Left colon (tissue), 2 donors: ENCODE data around the gene GKN1. TPM values are rescaled to one million over a fixed set of nuclear protein-coding genes. Genes with fewer than 3 reads are reported as not detected.

ENCODE experiments used
- ATAC-seq: fragments of 200-7000 bp; cut with Tn5 transposase; one replicate; pipeline ENCODE4 v1.9.1; 2020; ENCODE audit warnings: mild to moderate bottlenecking, moderate library complexity
- DNase-seq, 2 donors: peaks; one replicate each; pipeline ENCODE4 v3.0.0-alpha.2; 2020
- intact Hi-C, 2 donors: fragments of 100-400 bp; cut with DNase I in 1 of 2; cut with micrococcal nuclease in 1 of 2; formaldehyde crosslinking; loops; one replicate each; pipeline versions ENCODE4 v1.11.2 to v1.14.0; 2022; cut with DNase I, micrococcal nuclease
- long read RNA-seq: library from polyadenylated mRNA; unstranded; transcript quantifications from one replicate; pipeline ENCODE4 v2.0.0, GENCODE V29; 2021
- total RNA-seq, 2 donors: library from RNA; stranded (reverse); fragmentation: NEBNext Ultra II Directional; extraction: Animal tissue kit (Norgen Biotek cat#: 25700); gene quantifications; one replicate each; pipeline ENCODE4 v1.2.1, GENCODE V29; 2021
- donor health status: DM: no; HTN: no; CAD: no.
- donor health status: DM: yes; HTN: yes; CAD: no.

The GKN1 gene, protein sequence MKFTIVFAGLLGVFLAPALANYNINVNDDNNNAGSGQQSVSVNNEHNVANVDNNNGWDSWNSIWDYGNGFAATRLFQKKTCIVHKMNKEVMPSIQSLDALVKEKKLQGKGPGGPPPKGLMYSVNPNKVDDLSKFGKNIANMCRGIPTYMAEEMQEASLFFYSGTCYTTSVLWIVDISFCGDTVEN
- not detected for total RNA-seq
- long read RNA-seq, result 0 reads

DNA sequence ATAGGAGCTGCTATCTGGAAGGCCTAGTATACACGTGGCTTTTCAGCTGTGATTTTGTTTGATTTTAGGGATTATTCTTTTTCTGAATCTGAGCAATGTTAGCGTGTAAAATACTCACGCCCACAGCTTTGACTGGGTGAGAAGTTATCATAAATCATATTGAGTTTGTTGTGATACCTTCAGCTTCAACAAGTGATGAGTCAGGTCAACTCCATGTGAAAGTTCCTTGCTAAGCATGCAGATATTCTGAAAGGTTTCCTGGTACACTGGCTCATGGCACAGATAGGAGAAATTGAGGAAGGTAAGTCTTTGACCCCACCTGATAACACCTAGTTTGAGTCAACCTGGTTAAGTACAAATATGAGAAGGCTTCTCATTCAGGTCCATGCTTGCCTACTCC, at the start of gene GKN1:
Gene GKN1 (plus strand): TSS at position 386 of the 400 bp plus-strand sequence. CDS start 42 bp downstream, outside the sequence.
- no peak for ATAC-seq
- intact Hi-C loops, result no loop called here
- no peak for DNase-seq

DNA sequence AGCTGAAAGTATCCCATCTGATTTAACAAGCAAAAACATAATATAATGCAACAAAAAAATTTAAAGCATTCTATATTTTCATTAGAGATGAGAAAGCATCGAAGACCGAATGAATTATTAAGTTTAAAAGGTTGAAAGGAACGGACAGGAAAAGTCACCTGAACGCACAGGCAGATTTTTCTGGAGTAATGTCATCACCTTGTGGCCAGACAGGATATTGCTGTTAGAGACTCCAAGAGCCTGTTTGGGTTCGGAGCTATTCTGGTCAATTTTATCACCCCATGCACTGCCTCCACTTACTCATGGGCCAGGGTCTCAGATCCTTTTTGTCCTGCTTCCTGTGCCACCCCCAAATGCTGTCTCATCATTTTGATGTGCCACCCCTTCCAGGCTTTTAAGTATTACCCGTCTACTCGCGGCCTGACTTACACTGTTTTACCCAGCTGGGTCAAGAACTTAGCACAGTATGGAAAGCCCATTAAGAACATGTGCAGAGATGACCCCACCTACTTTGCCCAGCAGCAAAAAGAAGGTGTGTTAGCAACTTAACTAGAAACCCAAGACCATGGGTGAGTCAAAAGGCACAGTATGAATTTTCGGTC, 49.0 kb upstream of the GKN1 start:
- intact Hi-C loops, result loop anchor here in 1 of 2 donors (10.0 kb wide), 2 partner anchors 221 to 441 kb away; no protein-coding TSS in a partner anchor
- DNase-seq (no peak), ATAC-seq (peak; percentile 71)

DNA sequence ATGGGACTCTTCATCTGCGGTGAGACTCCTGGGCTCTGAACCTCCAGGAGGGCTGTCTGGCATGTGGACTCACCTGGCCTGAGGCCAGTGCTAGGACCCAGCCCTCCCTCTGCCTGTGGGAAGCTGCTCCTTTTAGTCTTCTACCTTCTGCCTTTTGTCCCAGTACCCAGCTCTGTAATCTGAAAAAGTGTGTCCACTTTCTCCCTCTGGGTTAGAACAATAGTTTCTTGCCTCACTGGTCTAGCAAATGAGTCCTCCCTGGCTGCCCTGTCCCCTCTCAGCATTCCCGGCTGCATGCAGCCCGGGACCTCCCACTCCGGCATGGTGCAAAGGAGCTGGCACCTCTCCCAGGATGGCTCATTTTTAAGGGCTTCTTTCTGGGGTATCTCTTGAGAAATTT, 47.6 kb upstream of the GKN1 start:
- intact Hi-C loops, result loop anchor here in 1 of 2 donors (10.0 kb wide), 2 partner anchors 222 to 442 kb away; no protein-coding TSS in a partner anchor
- ATAC-seq (no peak), DNase-seq (no peak)

DNA sequence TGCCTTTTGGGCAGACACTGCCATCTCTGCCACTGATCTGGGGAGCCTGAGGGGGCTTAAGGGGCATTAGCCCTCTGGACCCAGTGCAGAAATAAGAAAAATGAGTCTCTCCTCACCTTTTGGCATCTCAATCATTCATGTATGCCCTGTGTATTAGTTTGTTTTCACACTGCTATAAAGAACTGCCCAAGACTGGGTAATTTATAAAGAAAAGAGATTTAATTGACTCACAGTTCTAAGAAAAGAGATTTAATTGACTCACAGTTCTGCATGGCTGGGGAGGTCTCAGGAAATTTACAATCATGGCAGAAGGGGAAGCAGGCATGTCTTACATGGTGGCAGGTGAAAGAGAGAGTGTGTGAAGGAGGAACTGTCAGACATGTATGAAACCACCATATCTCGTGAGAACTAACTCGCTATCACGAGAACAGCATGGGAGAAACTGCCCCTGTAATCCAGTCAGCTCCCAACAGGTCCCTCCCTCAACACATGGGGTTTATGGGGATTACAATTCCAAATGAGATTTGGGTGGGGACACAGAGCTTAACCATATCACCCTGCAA, 43.2 kb upstream of the GKN1 start:
- no peak for ATAC-seq
- intact Hi-C loops, result no loop called here
- no peak for DNase-seq

DNA sequence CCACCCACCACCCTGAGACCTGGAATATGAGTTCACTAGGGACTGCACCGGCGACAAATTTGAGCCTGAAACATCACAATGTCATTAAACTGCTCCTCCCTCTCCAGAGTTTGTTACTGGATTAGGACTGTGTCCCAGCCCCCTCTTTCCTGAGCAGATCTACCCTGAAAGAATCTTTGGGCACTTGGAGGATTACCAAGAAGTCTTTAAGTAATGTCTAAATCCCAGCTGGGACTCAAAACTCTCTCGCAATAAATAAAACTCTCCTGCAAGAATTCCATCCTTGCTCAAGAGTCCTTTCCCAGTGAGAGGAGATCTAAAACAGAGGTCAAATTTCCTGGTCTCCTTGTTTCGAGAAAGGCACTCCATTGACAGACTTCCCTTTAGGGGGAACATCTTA, 42.6 kb upstream of the GKN1 start:
- intact Hi-C loops, result no loop called here
- DNase-seq (no peak), ATAC-seq (no peak)

DNA sequence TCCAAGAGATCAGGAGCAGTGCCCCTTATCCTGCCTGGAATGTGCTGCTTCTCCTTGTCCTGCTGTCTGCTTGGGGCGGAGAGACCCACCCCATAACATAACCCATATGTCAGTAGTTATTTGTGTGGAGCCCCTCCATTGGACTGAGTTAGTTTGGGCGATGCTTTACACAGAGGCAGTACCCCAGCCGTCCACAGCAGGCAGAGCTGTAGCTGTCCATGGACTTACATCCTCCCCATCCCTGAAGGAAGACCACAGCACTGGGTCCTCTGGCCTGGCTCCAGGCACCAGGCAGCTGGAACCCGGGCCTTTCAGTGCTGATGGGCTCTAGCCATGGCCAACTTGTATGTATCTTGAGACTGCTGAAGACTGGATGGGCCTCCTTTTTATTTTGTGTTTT, 42.0 kb upstream of the GKN1 start:
- ATAC-seq (no peak), DNase-seq (no peak)
- intact Hi-C loops, result no loop called here

DNA sequence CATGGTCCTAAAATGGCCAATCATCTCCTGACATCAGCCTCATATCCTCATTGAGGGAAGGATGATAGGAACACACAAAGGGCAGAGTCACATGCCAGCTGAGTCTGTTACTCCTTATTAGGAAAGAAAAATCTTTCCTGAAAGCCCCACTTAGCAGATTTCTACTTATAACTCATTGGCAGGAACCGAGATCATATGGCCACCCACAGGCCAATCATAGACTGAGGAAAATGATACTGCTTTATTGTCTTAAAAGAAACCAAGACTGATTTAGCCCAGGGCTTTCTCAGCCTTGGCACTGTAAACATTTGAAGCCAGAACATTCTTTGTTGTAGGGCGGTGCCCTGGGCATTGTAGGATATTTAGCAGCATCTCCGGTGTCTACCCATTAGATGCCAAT, 40.4 kb upstream of the GKN1 start:
- intact Hi-C loops, result no loop called here
- ATAC-seq, result no peak

DNA sequence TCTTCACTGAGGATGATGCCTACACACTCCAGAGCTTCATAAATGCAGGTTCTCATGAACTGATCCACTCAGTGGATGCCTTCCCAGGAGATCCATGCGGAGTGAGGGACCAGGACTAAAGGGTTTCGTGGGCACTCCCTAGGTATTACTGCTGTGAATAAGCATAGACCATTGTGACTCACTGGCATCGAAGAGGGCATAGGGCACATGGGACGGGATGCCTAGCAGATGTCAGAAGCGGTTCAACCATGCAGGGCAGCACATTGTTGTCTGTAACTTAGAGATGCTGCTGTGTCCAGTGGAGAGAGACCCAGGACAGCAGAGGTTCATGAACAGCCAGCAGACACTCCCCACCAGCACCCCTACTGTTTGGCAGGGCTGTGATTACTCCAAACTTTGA, 39.0 kb upstream of the GKN1 start:
- DNase-seq (no peak), ATAC-seq (no peak)
- intact Hi-C loops, result no loop called here

More for the DNA sequence above, 40.4 kb upstream of the GKN1 start:
- no peak for DNase-seq

DNA sequence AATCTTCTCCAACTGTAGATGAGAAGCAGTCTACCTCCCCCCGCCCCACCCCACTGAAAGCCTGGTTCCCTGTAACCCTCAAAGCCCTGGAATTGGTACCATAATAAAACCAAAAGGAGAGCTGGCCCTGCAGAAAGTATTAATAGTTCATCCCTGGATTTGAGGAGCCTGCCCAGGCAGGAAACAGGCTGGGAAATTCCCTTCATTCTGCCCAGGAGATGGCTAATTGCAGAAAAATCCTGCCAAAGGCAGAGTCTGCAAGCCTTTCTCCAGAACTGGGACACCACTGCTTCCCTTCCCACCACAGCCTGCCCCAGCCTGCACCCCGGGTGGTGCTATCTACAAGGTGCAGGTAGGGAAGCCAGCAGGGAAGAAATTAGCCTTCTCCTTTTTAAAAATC, 38.0 kb upstream of the GKN1 start:
- DNase-seq (no peak), ATAC-seq (no peak)
- intact Hi-C loops, result no loop called here

DNA sequence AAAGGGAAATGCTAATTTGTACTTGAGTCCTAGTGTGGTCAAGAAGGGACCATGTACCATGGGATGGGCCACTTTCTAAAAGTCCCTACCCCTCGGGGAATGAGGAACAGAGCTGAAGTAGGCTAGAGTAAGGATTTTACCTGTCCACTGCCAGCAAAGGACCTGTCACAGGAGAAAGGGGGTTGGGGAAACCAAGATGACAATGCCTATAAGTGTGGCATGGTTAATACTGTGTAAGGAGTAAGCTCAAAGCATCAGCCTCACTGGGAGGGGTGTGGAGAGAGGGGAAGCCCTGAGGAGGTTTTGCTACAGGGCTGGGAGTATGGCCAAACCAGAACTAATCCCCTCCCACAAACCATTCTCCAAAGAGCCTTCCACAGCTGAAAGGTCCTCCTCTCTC, 37.5 kb upstream of the GKN1 start:
- no peak for DNase-seq
- no peak for ATAC-seq
- intact Hi-C loops, result no loop called here

DNA sequence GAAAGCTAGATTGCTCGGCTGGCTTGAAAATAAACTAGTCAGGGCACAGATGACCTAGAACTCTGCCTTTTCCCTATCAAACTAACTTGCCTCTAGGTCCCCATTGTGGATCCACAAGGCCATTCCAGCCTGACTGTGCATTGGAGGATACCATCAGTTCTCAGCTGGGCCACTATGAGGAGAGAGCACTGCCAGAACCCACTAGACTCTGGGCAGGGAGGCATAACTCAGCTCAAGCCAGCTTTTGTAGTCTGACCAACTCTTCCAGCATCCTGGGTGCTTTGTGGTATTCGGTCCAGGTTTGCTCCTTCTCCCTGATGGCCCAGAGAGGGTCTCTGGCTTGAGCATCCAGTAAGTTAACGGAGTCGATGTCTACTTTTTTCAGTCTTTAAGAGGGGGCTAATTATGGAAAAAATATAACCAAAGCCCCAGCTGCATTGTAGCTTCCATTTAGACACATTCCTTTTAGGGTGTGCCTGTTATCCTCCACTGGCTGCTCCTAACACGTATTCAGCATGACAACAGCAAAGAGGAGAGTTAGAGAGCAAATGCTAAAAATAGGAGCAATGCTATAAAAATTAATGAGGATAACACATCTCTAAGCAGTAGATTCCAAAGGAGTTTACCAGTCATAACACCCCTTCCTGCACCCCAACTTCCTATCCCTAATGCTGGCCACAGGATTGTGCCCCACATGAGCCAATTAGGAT, 36.9 kb upstream of the GKN1 start:
- ATAC-seq (no peak), DNase-seq (no peak)
- intact Hi-C loops, result no loop called here

DNA sequence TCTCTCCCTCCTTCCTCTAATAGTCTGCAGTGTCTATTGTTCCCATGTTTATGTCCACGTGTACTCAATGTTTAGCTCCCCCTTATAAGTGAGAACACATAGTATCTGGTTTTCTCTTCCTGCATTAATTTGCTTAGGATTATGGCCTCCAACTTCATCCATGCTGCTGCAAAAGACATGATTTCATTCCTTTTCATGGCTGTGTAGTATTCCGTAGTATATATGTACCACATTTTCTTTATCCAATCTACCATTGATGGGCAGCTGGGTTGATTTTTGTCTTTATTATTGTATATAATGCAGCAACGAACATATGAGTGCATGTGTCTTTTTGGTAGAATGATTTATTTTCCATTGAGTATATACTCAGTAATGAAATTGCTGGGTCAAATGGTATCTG, 35.5 kb upstream of the GKN1 start:
- DNase-seq, result no peak
- ATAC-seq, result no peak
- intact Hi-C loops, result no loop called here

DNA sequence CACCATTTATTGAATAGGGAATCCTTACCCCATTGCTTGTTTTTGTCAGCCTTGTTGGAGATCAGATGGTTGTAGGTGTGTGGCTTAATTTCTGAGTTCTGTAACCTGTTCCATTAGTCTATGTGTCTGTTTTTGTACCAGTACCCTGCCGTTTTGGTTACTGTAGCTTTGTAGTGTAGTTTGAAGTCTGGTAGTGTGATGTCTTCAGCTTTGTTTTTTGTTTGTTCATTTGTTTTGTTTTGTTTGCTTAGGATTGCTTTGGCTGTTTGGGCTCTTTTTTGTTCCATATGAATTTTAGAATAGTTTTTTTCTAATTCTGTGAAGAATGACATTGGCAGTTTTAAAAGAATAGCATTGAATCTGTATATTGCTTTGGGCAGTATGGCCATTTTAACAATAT, 34.5 kb upstream of the GKN1 start:
- intact Hi-C loops, result no loop called here
- ATAC-seq (no peak), DNase-seq (no peak)

DNA sequence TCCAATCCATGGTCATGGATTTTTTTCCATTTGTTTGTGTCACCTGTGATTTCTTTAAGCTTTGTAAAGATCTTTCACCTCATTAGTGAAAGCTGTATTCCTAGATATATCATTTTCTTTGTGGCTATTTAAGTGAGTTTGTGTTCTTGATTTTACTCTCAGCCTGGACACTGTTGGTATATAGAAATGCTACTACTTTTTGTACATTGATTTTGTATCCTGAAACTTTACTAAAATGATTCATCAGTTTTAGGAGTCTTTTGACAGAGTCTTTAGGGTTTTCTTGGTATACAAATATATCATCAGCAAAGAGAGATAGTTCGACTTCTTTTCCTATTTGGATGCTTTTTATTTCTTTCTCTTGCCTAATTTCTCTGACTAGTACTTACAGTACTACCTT, 34.1 kb upstream of the GKN1 start:
- no peak for DNase-seq
- intact Hi-C loops, result no loop called here
- no peak for ATAC-seq

DNA sequence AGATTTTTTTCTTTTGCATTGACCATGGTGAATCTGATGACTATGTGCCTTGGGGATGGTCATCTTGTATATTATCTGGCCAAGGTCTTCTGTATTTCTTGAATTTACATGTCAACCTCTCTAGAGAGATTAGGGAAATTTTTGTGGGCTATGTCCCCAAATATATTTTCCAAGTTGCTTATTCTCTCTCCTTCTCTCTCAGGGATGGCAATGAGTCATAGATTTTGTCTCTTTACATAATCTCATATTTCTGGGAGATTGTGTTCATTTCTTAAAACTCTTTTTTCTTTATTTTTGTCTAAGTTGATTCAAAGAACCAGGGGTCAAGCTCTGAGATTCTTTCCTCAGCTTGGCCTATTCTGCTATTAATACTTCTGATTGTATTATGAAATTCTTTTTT, 31.6 kb upstream of the GKN1 start:
- DNase-seq, result no peak
- ATAC-seq, result no peak
- intact Hi-C loops, result no loop called here

DNA sequence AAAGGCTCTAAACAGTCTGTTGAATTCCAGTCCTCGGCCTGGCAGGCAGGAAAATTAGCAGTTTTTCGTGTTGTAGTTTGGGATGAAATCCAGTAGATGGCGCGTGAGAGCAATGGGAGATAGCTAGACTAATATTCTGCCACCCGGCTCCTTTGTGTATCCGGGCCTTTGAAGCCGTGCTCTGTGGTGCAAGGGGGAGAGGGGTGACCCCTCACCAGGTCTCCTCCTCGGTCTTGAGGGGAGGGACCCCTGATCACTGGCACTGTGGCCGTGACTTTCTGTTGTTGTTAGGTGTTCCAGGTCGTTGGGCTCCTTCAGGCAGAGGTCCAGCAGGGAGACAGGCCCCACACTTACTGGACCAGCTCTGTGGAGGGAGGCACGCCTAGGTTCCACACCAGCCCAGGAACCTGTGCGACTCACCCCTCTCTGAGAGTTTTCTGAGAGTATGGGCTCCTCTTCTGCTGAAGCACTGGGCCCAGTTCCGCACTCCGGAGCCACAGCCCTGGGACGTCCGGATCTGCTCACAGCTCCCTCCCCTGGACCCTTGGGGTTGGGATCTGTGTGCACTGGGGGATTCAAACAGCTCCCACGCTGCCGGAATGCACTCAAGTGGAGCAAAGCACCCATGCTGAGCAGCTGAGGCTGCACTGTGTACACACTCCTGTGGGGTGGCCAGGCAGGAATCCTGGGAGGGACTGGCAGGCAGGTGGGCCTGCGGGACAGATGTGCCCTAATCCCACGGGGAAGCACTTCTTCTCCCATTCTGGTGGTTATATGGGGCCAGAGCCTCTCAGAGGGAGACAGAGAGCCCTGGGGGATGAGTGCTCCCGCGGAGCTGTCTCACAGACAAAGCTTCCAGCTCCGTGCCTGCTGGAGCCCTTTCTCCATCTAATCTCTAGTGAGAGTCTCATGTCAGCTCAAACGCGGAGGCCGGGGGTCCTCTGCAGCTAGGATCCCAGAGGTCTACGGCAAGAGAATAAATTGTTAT, 30.6 kb upstream of the GKN1 start:
- intact Hi-C loops, result no loop called here
- DNase-seq (peak; percentile 33 to 43), ATAC-seq (peak; percentile 69)

DNA sequence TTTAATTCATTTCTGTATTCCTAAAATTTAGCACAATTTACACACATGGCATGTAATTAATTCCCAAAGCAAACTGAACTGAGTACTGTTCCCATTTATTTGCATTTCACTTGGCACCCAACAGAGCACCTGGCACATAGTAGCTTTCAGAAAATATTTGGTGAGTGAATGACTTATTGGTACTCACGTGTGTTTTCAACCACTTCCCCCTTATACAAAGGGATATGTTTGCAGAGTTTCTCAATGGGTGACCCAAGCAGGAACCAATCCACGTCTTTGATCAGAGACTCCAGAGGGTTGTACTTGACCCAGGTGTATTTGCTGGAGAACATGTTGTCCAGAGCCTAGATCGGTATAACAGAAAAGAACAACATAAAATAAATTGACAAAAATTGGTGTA, 28.3 kb upstream of the GKN1 start:
- ATAC-seq (no peak), DNase-seq (no peak)
- intact Hi-C loops, result no loop called here

DNA sequence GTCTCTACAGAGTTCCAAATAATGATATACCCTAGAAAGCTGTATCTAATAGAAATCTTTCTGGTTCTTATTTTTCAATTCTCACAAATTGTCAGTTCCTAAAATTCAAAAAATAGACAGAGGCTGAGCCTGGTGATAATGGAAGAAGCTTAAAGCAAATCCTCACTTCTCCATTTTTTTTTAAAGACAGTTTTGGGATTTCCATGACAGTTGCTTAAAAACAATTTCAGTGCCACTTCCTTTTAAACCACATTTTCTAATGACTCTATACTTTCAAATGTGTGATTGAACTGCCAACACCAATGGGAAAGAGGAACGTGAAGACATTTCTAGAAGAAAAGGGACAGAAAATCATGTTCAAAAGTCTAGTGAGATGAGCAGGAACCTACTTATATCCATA, 25.7 kb upstream of the GKN1 start:
- ATAC-seq, result no peak
- intact Hi-C loops, result no loop called here

DNA sequence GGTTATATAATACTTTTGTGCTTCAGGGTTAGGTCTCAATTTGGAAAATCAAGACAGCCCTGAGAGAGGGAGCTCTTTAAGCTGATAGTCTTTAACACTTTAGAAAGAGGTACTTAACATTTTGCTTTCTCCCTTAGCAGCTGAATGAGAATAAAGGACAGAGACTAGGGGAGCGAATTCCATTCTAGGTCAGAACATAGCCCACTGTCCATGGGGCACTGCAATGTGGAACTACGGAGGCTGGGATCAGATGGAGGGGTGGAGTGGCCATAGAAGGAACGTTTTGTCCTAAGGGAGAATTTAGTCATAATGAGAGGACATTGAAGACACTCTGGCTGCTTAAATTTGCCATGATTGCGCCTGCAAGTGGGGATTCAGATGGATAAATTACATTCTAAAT, 22.5 kb upstream of the GKN1 start:
- ATAC-seq, result no peak
- no peak for DNase-seq
- intact Hi-C loops, result no loop called here

More for the DNA sequence above, 25.7 kb upstream of the GKN1 start:
- no peak for DNase-seq
